ENCODE data around the gene ACKR2.
A peak's percentile ranks its signal among the peaks of the same experiment; 100 is the strongest.

Gene ACKR2

DNA sequence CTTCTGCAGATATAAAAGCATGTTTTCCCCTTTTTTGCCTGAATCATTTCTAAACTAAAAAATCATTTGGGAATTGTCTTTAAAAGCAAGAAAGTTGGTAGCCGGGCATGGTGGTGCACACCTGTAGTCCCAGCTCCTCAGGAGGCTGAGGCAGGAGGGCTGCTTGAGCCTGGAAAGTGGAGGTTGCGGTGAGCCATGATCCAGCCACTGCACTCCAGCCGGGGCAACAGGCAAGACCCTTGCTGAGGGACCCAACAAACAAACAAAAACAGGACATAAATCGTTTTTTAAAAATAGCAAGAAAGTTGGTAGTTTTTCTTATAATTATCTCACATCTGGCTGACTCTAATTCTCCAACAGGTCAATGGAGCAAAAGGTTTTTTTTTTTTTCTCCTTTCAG lies 7.5 kb upstream of the ACKR2 start:
- TF ChIP-seq, protein P1, sequence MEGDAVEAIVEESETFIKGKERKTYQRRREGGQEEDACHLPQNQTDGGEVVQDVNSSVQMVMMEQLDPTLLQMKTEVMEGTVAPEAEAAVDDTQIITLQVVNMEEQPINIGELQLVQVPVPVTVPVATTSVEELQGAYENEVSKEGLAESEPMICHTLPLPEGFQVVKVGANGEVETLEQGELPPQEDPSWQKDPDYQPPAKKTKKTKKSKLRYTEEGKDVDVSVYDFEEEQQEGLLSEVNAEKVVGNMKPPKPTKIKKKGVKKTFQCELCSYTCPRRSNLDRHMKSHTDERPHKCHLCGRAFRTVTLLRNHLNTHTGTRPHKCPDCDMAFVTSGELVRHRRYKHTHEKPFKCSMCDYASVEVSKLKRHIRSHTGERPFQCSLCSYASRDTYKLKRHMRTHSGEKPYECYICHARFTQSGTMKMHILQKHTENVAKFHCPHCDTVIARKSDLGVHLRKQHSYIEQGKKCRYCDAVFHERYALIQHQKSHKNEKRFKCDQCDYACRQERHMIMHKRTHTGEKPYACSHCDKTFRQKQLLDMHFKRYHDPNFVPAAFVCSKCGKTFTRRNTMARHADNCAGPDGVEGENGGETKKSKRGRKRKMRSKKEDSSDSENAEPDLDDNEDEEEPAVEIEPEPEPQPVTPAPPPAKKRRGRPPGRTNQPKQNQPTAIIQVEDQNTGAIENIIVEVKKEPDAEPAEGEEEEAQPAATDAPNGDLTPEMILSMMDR (IDR thresholded peaks at IDR 0.05; ENCODE audit: low read depth, low read length) = no peak
- TF ChIP-seq EZH2phosphoT487 (IDR thresholded peaks at IDR 0.05; ENCODE audit: low read depth) = no peak
- Histone ChIP-seq H3K4me3 (ENCODE audit: low read length) (no peak overlapping the region), H3K79me2 (ENCODE audit: low read length) (peaks cover 49% of the 10 kb centered on the region), H2AFZ (ENCODE audit: low read depth, low read length) (no peak overlapping the region), H3K36me3 (replicated peaks; ENCODE audit: low read depth, low read length) (peaks cover 4% of the 10 kb centered on the region), H3K4me1 (ENCODE audit: low read length) (peaks cover 12% of the 10 kb centered on the region), H3K27ac (ENCODE audit: low read length) (no peak overlapping the region), H3K27me3 (ENCODE audit: low read depth, low read length) (no peaks in the 10 kb centered on the region), H4K20me1 (ENCODE audit: insufficient read depth, low read length) (0 out of 2 replicates have a peak, but pooled peaks cover 4% of the 10 kb centered on the region), H3K4me2 (ENCODE audit: low read length) (no peak overlapping the region), H3K9me3 (ENCODE audit: insufficient read depth, low read length) (no peaks in the 10 kb centered on the region), H3K9ac (ENCODE audit: low read length) (no peak overlapping the region)

DNA sequence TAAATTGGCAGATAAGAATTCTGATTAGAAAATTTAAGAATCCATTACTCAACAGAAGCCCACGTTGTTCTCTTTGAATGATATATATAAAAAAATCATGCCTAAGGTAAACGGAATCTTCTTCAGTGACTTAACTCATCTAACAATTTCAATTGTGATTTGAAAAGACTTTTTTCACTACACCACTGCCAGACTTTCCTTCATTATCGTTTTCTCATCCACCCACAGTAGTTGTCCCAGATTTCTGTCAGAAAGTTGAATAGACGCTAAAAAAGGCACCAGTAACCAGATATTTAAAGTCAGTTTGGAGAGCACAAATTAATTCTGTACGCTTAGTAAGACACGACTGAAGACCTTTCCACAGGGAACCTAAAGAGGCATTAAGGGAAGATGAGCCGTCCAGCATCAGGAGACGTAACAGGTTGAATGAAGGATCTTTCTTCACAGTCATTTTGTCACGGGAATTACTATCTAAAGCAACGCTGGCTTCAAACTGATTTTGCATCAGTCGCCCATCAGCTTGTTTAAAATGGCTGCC lies 6.3 kb upstream of the ACKR2 start:
- no peak for TF ChIP-seq EZH2phosphoT487 (IDR thresholded peaks at IDR 0.05; ENCODE audit: low read depth)
- TF ChIP-seq, protein P1 (IDR thresholded peaks at IDR 0.05; ENCODE audit: low read depth, low read length) = no peak
- Histone ChIP-seq H3K27me3 (ENCODE audit: low read depth, low read length) (no peaks in the 10 kb centered on the region), H3K27ac (ENCODE audit: low read length) (no peak overlapping the region), H3K79me2 (ENCODE audit: low read length) (peaks cover 49% of the 10 kb centered on the region), H2AFZ (ENCODE audit: low read depth, low read length) (peak overlapping the region; percentile 54; the same call in 1 of the 2 replicates), H3K4me2 (ENCODE audit: low read length) (peak overlapping the region; percentile 95), H3K4me3 (ENCODE audit: low read length) (peak overlapping the region; percentile 94), H3K36me3 (replicated peaks; ENCODE audit: low read depth, low read length) (peaks cover 4% of the 10 kb centered on the region), H4K20me1 (ENCODE audit: insufficient read depth, low read length) (0 out of 2 replicates have a peak, but pooled peaks cover 4% of the 10 kb centered on the region), H3K9me3 (ENCODE audit: insufficient read depth, low read length) (no peaks in the 10 kb centered on the region), H3K9ac (ENCODE audit: low read length) (peak overlapping the region; percentile 92), H3K4me1 (ENCODE audit: low read length) (peaks cover 12% of the 10 kb centered on the region)

DNA sequence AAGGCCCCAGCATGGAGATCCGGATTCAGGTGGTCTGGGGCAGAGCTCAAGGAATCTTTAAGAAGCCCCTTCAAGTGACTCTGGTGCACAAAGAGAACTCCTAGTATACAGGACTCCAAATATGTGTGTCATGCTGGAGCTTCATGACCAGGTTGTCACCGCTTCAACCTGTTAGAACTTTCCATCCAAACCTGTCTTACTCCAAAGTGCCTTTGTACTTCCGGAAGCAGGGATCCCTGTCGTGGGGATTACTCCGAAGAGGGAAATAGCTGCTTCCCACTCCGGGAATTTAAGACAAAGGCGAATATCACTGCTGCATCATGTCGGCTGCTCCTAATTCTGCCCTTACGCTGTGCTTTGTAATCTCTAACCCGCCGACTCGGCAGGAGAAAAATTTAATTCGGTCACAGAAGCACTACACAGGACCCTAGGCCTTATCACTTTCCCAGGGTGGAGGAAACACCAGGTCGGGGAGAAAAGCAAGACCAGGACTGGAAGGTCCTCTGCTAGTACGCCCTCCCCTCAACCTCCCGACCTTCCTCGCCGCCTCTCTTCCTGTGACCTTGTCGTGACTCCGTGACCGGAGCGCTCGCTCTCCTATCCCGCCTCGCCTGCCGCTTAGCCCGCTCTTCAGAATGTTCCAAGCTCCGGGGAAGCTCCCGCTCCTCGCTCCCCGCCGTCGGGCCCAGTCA lies 5.7 kb upstream of the ACKR2 start:
- H3K27ac ChIP-seq (ENCODE audit: low read length) = peak overlapping the region; percentile 57
- TF ChIP-seq EZH2phosphoT487 (IDR thresholded peaks at IDR 0.05; ENCODE audit: low read depth) = no peak
- TF ChIP-seq, protein P1 (IDR thresholded peaks at IDR 0.05; ENCODE audit: low read depth, low read length) = no peak
- H3K4me2 ChIP-seq (ENCODE audit: low read length) = peak overlapping the region; percentile 95
- H3K36me3 ChIP-seq (replicated peaks; ENCODE audit: low read depth, low read length) = peaks cover 4% of the 10 kb centered on the region
- peak overlapping the region; percentile 54 for H2AFZ ChIP-seq (ENCODE audit: low read depth, low read length)
- H3K9ac ChIP-seq (ENCODE audit: low read length) = peak overlapping the region; percentile 92
- no peaks in the 10 kb centered on the region for H3K27me3 ChIP-seq (ENCODE audit: low read depth, low read length)
- H4K20me1 ChIP-seq (ENCODE audit: insufficient read depth, low read length) = 0 out of 2 replicates have a peak, but pooled peaks cover 4% of the 10 kb centered on the region
- peaks cover 12% of the 10 kb centered on the region for H3K4me1 ChIP-seq (ENCODE audit: low read length)
- peak overlapping the region; percentile 94 for H3K4me3 ChIP-seq (ENCODE audit: low read length)
- peaks cover 49% of the 10 kb centered on the region for H3K79me2 ChIP-seq (ENCODE audit: low read length)
- H3K9me3 ChIP-seq (ENCODE audit: insufficient read depth, low read length) = no peaks in the 10 kb centered on the region

DNA sequence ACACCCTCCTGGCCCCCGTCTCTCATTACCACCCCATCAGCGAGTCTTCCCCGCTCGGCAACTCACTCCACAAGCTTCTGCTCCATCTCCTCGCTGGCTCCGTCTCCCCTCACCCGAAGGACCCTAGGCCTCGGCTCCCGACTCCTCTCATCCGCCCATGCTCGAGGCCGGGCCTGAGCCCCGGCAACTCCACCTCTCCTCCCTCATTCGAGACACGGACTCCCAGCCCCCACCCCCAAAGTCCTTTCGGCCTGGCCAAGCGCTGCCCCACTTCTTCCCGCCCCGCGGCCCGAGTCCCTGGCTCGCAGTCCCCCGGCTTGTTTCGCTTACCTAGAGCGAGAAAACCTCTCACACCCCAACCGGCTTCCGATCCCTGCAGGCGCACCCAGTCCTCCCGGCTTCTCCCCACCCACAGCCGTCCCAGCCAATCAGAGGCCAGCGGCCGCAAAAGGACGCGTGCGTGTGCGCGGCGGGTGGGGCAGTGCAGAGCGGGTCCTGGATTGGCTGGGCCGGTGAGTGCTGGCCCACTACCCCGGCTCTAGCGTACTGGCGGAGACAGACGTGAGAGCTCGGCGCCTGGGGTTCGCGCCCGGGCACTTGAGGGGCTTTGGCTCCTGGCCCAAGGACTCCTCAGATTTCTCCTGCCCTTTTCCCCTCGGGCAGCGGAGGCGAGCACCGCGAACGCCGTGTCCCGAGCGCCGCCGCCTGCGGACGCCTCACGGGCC lies 5.0 kb upstream of the ACKR2 start, which contains the start of gene HIGD1A:
TSS of gene HIGD1A (minus strand) at position 385 of the 725 bp plus-strand sequence. CDS start 10,237 bp downstream, outside the sequence.
- Histone ChIP-seq H3K27me3 (ENCODE audit: low read depth, low read length) (no peaks in the 10 kb centered on the region), H3K27ac (ENCODE audit: low read length) (peak within 1 kb of the TSS; percentile 57), H3K36me3 (replicated peaks; ENCODE audit: low read depth, low read length) (peaks cover 4% of the 10 kb centered on the region), H3K9me3 (ENCODE audit: insufficient read depth, low read length) (no peaks in the 10 kb centered on the region), H4K20me1 (ENCODE audit: insufficient read depth, low read length) (0 out of 2 replicates have a peak, but pooled peaks cover 4% of the 10 kb centered on the region), H3K4me1 (ENCODE audit: low read length) (peaks cover 12% of the 10 kb centered on the region), H3K9ac (ENCODE audit: low read length) (peak within 1 kb of the TSS; percentile 92), H3K4me2 (ENCODE audit: low read length) (peak within 1 kb of the TSS; percentile 95), H3K79me2 (ENCODE audit: low read length) (peaks cover 48% of the 10 kb centered on the region), H2AFZ (ENCODE audit: low read depth, low read length) (peak within 1 kb of the TSS; percentile 96), H3K4me3 (ENCODE audit: low read length) (peak within 1 kb of the TSS; percentile 94)
- no peak for TF ChIP-seq EZH2phosphoT487 (IDR thresholded peaks at IDR 0.05; ENCODE audit: low read depth)
- TF ChIP-seq, protein P1 (IDR thresholded peaks at IDR 0.05; ENCODE audit: low read depth, low read length) = no peak
